SK-N-SH treated with all-trans-retinoic acid at 6 μM for 48 hours (cell line): ENCODE measurements around the gene KIAA1755.

Experiments used
- ARNTL ChIP-seq: fragments of 450-650 bp; formaldehyde crosslinking; IDR thresholded peaks from 2 replicates; pipeline ENCODE4 v1.5.0; 2020; ENCODE audit warnings: low read depth, mild to moderate bottlenecking, moderate library complexity, borderline replicate concordance
- POU6F1 ChIP-seq: fragments of 250-450 bp; sonication (Bioruptor Pico); IDR thresholded peaks from 2 replicates; pipeline ENCODE4 v1.8.0; 2021; ENCODE audit warnings: low read depth, mild to moderate bottlenecking, moderate library complexity, borderline replicate concordance
- PPARA ChIP-seq: fragments of 250-450 bp; sonication (Bioruptor Pico); IDR thresholded peaks from 2 replicates; pipeline ENCODE4 v1.5.0; 2020; ENCODE audit warnings: mild to moderate bottlenecking, borderline replicate concordance
- RARB ChIP-seq: fragments of 250-450 bp; sonication (Bioruptor Pico); IDR thresholded peaks from 2 replicates; pipeline ENCODE4 v1.8.0; 2021; ENCODE audit warnings: mild to moderate bottlenecking, moderate library complexity
- SNAI2 ChIP-seq: fragments of 250-450 bp; sonication (Bioruptor Pico); IDR thresholded peaks from 2 replicates; pipeline ENCODE4 v1.5.0; 2020; ENCODE audit warnings: mild to moderate bottlenecking, moderate library complexity
- ZFP3 ChIP-seq: fragments of 250-450 bp; sonication (Bioruptor Pico); IDR thresholded peaks from 2 replicates; pipeline ENCODE4 v1.5.0; 2020; ENCODE audit warnings: mild to moderate bottlenecking, moderate library complexity

GRCh38 chr20:38269040-38269439 lies 8.5 kb upstream of the KIAA1755 start:
- TF ChIP-seq SNAI2 (CRISPR knock-in tag) (no peak), ZFP3 (CRISPR knock-in tag) (no peak), PPARA (no peak), ARNTL (no peak), RARB (CRISPR knock-in tag) (no peak), POU6F1 (CRISPR knock-in tag) (no peak)
